HEK293 (cell line): ENCODE data around the gene CTNNA2.

Experiments
- OSR2 ChIP-seq: fragments of 450-650 bp; formaldehyde crosslinking; IDR thresholded peaks from 2 replicates; pipeline ENCODE4 v1.5.1; 2016; ENCODE audit warnings: missing biosample characterization, missing genetic modification characterization
- ZNF138 ChIP-seq: fragments of 450-650 bp; formaldehyde crosslinking; IDR thresholded peaks from 2 replicates; pipeline ENCODE4 v1.5.1; 2016; ENCODE audit warnings: missing biosample characterization, missing genetic modification characterization, borderline replicate concordance
- ZNF24 ChIP-seq: fragments of 450-650 bp; formaldehyde crosslinking; IDR thresholded peaks from 2 replicates; pipeline ENCODE4 v1.5.1; 2016; ENCODE audit warnings: missing biosample characterization, missing genetic modification characterization
- ZNF311 ChIP-seq: fragments of 450-650 bp; formaldehyde crosslinking; IDR thresholded peaks from 2 replicates; pipeline ENCODE4 v1.5.1; 2017; ENCODE audit warnings: missing biosample characterization, missing genetic modification characterization, borderline replicate concordance
- ZNF366 ChIP-seq: fragments of 450-650 bp; formaldehyde crosslinking; conservative IDR thresholded peaks from 2 replicates; pipeline ENCODE4 v1.5.1; 2016; ENCODE audit warnings: missing biosample characterization, missing genetic modification characterization
- ZNF558 ChIP-seq: fragments of 450-650 bp; formaldehyde crosslinking; IDR thresholded peaks from 2 replicates; pipeline ENCODE4 v1.5.1; 2016; ENCODE audit warnings: missing biosample characterization, missing genetic modification characterization
- ZNF561 ChIP-seq: fragments of 450-650 bp; IDR thresholded peaks from 2 replicates; pipeline ENCODE4 v1.5.1; 2018; ENCODE audit warnings: missing biosample characterization, missing genetic modification characterization, borderline replicate concordance
- ZNF677 ChIP-seq: fragments of 450-650 bp; IDR thresholded peaks from 2 replicates; pipeline ENCODE4 v1.5.0; 2018; ENCODE audit warnings: missing biosample characterization, mild to moderate bottlenecking, missing genetic modification characterization, moderate library complexity
- ZNF785 ChIP-seq: fragments of 450-650 bp; formaldehyde crosslinking; IDR thresholded peaks from 2 replicates; pipeline ENCODE4 v1.5.1; 2016; ENCODE audit warnings: missing biosample characterization, missing genetic modification characterization
- TF ChIP-seq, protein P1 (sequence below): fragments of 450-650 bp; formaldehyde crosslinking; IDR thresholded peaks from 2 replicates; pipeline ENCODE4 v1.5.1; 2016; ENCODE audit warnings: missing biosample characterization, missing genetic modification characterization
- TF ChIP-seq, protein P2 (sequence below): sonication (generic); formaldehyde crosslinking; IDR thresholded peaks from 2 replicates; pipeline ENCODE4 v1.8.1; 2022; ENCODE audit warnings: mild to moderate bottlenecking, moderate library complexity, missing genetic modification reagents
- TF ChIP-seq, protein P3 (sequence below): fragments of 450-650 bp; formaldehyde crosslinking; IDR thresholded peaks from 2 replicates; pipeline ENCODE4 v1.5.1; 2017; ENCODE audit warnings: missing biosample characterization, missing genetic modification characterization
- TF ChIP-seq, protein P4 (sequence below): fragments of 450-650 bp; formaldehyde crosslinking; IDR thresholded peaks from 2 replicates; pipeline ENCODE4 v1.5.1; 2016; ENCODE audit warnings: missing biosample characterization, missing genetic modification characterization, low read depth

DNA sequence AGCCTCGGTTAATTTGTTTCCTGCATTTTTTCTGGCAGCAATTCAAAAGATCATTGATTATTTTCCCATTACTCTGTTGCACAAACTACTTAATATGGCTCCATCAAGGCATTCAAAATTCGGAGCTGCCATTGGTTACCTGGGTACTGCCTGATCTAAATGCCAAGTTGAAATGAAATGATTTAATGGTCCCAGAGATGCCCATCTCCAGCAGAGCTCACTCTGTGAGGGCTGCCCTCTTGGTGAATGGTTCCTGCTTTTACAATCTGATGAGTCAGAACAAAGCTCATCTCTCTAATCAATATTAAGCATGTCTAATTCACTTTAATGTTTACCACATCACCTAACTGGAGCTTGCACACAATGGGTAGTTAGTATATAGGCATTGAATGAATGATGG lies 126.1 kb downstream of the CTNNA2 start:
- TF ChIP-seq, protein P1, sequence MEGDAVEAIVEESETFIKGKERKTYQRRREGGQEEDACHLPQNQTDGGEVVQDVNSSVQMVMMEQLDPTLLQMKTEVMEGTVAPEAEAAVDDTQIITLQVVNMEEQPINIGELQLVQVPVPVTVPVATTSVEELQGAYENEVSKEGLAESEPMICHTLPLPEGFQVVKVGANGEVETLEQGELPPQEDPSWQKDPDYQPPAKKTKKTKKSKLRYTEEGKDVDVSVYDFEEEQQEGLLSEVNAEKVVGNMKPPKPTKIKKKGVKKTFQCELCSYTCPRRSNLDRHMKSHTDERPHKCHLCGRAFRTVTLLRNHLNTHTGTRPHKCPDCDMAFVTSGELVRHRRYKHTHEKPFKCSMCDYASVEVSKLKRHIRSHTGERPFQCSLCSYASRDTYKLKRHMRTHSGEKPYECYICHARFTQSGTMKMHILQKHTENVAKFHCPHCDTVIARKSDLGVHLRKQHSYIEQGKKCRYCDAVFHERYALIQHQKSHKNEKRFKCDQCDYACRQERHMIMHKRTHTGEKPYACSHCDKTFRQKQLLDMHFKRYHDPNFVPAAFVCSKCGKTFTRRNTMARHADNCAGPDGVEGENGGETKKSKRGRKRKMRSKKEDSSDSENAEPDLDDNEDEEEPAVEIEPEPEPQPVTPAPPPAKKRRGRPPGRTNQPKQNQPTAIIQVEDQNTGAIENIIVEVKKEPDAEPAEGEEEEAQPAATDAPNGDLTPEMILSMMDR (tag by site-specific recombination), result no peak
- TF ChIP-seq ZNF366, result no peak
- TF ChIP-seq OSR2 (tag by site-specific recombination), result no peak
- TF ChIP-seq, protein P2, sequence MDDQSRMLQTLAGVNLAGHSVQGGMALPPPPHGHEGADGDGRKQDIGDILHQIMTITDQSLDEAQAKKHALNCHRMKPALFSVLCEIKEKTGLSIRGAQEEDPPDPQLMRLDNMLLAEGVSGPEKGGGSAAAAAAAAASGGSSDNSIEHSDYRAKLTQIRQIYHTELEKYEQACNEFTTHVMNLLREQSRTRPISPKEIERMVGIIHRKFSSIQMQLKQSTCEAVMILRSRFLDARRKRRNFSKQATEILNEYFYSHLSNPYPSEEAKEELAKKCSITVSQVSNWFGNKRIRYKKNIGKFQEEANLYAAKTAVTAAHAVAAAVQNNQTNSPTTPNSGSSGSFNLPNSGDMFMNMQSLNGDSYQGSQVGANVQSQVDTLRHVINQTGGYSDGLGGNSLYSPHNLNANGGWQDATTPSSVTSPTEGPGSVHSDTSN (CRISPR knock-in tag), result no peak
- TF ChIP-seq ZNF138 (tag by site-specific recombination), result no peak
- TF ChIP-seq ZNF311 (tag by site-specific recombination), result no peak
- TF ChIP-seq ZNF785 (tag by site-specific recombination), result no peak
- TF ChIP-seq, protein P3, sequence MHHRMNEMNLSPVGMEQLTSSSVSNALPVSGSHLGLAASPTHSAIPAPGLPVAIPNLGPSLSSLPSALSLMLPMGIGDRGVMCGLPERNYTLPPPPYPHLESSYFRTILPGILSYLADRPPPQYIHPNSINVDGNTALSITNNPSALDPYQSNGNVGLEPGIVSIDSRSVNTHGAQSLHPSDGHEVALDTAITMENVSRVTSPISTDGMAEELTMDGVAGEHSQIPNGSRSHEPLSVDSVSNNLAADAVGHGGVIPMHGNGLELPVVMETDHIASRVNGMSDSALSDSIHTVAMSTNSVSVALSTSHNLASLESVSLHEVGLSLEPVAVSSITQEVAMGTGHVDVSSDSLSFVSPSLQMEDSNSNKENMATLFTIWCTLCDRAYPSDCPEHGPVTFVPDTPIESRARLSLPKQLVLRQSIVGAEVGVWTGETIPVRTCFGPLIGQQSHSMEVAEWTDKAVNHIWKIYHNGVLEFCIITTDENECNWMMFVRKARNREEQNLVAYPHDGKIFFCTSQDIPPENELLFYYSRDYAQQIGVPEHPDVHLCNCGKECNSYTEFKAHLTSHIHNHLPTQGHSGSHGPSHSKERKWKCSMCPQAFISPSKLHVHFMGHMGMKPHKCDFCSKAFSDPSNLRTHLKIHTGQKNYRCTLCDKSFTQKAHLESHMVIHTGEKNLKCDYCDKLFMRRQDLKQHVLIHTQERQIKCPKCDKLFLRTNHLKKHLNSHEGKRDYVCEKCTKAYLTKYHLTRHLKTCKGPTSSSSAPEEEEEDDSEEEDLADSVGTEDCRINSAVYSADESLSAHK (tag by site-specific recombination), result no peak
- TF ChIP-seq ZNF558 (tag by site-specific recombination), result no peak
- no peak for TF ChIP-seq ZNF24 (tag by site-specific recombination)
- TF ChIP-seq ZNF677 (tag by site-specific recombination), result no peak
- no peak for TF ChIP-seq ZNF561 (tag by site-specific recombination)
- TF ChIP-seq, protein P4, sequence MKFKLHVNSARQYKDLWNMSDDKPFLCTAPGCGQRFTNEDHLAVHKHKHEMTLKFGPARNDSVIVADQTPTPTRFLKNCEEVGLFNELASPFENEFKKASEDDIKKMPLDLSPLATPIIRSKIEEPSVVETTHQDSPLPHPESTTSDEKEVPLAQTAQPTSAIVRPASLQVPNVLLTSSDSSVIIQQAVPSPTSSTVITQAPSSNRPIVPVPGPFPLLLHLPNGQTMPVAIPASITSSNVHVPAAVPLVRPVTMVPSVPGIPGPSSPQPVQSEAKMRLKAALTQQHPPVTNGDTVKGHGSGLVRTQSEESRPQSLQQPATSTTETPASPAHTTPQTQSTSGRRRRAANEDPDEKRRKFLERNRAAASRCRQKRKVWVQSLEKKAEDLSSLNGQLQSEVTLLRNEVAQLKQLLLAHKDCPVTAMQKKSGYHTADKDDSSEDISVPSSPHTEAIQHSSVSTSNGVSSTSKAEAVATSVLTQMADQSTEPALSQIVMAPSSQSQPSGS (tag by site-specific recombination), result no peak
